ENCODE results near the gene UBTD2.

Gene UBTD2

GRCh38 chr5:172315587-172316493 is 32.3 kb upstream of the UBTD2 start:
- 98% methylated on average over 5 of the region's 11 CpGs for WGBS (ENCODE audit: insufficient coverage)
- Histone ChIP-seq H3K9me3 (ENCODE audit: control extremely low read depth in 1 of 5, control insufficient read depth in 4 of 5, insufficient read depth in 2 of 5, low read depth in 1 of 5, low read length in 4 of 5) (no peaks in the 10 kb centered on the region), H3K27me3 (replicated peaks in 2 of 5; ENCODE audit: control insufficient read depth in 4 of 5, insufficient read depth in 5 of 5, low read length in 4 of 5) (no peaks in the 10 kb centered on the region), H3K4me3 (ENCODE audit: control insufficient read depth in 1 of 7, extremely low read depth in 1 of 7, insufficient read depth in 4 of 7, low read depth in 2 of 7, low read length in 6 of 7) (no peak overlapping the region), H3K36me3 (ENCODE audit: control insufficient read depth in 4 of 4, insufficient read depth in 4 of 4, low read length in 3 of 4) (no peaks in the 10 kb centered on the region), H3K27ac (ENCODE audit: insufficient read depth in 1 of 2, low read depth in 1 of 2, low read length in 2 of 2, poor library complexity in 1 of 2, severe bottlenecking in 2 of 2) (no peak overlapping the region), H3K4me1 (ENCODE audit: control extremely low read depth in 1 of 4, control insufficient read depth in 4 of 4, insufficient read depth in 4 of 4, low read length in 3 of 4) (no peaks in the 10 kb centered on the region)
- POLR2A ChIA-PET, result no interaction called here
- DNase-seq, result no peak
- CTCF ChIA-PET, result no interaction called here

- Histone ChIP-seq H3K27ac (ENCODE audit: insufficient read depth in 1 of 2, low read depth in 1 of 2, low read length in 2 of 2, poor library complexity in 1 of 2, severe bottlenecking in 2 of 2) (no peak overlapping the region), H3K27me3 (replicated peaks in 2 of 5; ENCODE audit: control insufficient read depth in 4 of 5, insufficient read depth in 5 of 5, low read length in 4 of 5) (no peaks in the 10 kb centered on the region), H3K9me3 (ENCODE audit: control extremely low read depth in 1 of 5, control insufficient read depth in 4 of 5, insufficient read depth in 2 of 5, low read depth in 1 of 5, low read length in 4 of 5) (no peaks in the 10 kb centered on the region), H3K36me3 (ENCODE audit: control insufficient read depth in 4 of 4, insufficient read depth in 4 of 4, low read length in 3 of 4) (no peaks in the 10 kb centered on the region), H3K4me1 (ENCODE audit: control extremely low read depth in 1 of 4, control insufficient read depth in 4 of 4, insufficient read depth in 4 of 4, low read length in 3 of 4) (no peaks in the 10 kb centered on the region), H3K4me3 (ENCODE audit: control insufficient read depth in 1 of 7, extremely low read depth in 1 of 7, insufficient read depth in 4 of 7, low read depth in 2 of 7, low read length in 6 of 7) (no peak overlapping the region)
- ChIA-PET POLR2A (no interaction called here), CTCF (no interaction called here)
- WGBS (ENCODE audit: insufficient coverage), result 79% methylated on average over 4 of the region's 4 CpGs
- no peak for DNase-seq
Measured at GRCh38 chr5:172313915-172314314, 30.4 kb upstream of the UBTD2 start.

- Histone ChIP-seq H3K9me3 (ENCODE audit: control extremely low read depth in 1 of 5, control insufficient read depth in 4 of 5, insufficient read depth in 2 of 5, low read depth in 1 of 5, low read length in 4 of 5) (no peaks in the 10 kb centered on the region), H3K4me1 (ENCODE audit: control extremely low read depth in 1 of 4, control insufficient read depth in 4 of 4, insufficient read depth in 4 of 4, low read length in 3 of 4) (no peaks in the 10 kb centered on the region), H3K36me3 (ENCODE audit: control insufficient read depth in 4 of 4, insufficient read depth in 4 of 4, low read length in 3 of 4) (no peaks in the 10 kb centered on the region), H3K27ac (ENCODE audit: insufficient read depth in 1 of 2, low read depth in 1 of 2, low read length in 2 of 2, poor library complexity in 1 of 2, severe bottlenecking in 2 of 2) (no peak overlapping the region), H3K27me3 (replicated peaks in 2 of 5; ENCODE audit: control insufficient read depth in 4 of 5, insufficient read depth in 5 of 5, low read length in 4 of 5) (no peaks in the 10 kb centered on the region), H3K4me3 (ENCODE audit: control insufficient read depth in 1 of 7, extremely low read depth in 1 of 7, insufficient read depth in 4 of 7, low read depth in 2 of 7, low read length in 6 of 7) (no peak overlapping the region)
- DNase-seq, result no peak
- CTCF ChIA-PET, result no interaction called here
- POLR2A ChIA-PET, result no interaction called here
- no CpG with 5 or more reads among the region's 1 CpG for whole genome bisulfite sequencing (ENCODE audit: insufficient coverage)
Measured at GRCh38 chr5:172312286-172312685, 28.7 kb upstream of the UBTD2 start.

GRCh38 chr5:172311605-172312004 is 28.0 kb upstream of the UBTD2 start:
- Histone ChIP-seq H3K4me1 (ENCODE audit: control extremely low read depth in 1 of 4, control insufficient read depth in 4 of 4, insufficient read depth in 4 of 4, low read length in 3 of 4) (no peaks in the 10 kb centered on the region), H3K27ac (ENCODE audit: insufficient read depth in 1 of 2, low read depth in 1 of 2, low read length in 2 of 2, poor library complexity in 1 of 2, severe bottlenecking in 2 of 2) (no peak overlapping the region), H3K4me3 (ENCODE audit: control insufficient read depth in 1 of 7, extremely low read depth in 1 of 7, insufficient read depth in 4 of 7, low read depth in 2 of 7, low read length in 6 of 7) (no peak overlapping the region), H3K27me3 (replicated peaks in 2 of 5; ENCODE audit: control insufficient read depth in 4 of 5, insufficient read depth in 5 of 5, low read length in 4 of 5) (no peaks in the 10 kb centered on the region), H3K9me3 (ENCODE audit: control extremely low read depth in 1 of 5, control insufficient read depth in 4 of 5, insufficient read depth in 2 of 5, low read depth in 1 of 5, low read length in 4 of 5) (no peaks in the 10 kb centered on the region), H3K36me3 (ENCODE audit: control insufficient read depth in 4 of 4, insufficient read depth in 4 of 4, low read length in 3 of 4) (no peaks in the 10 kb centered on the region)
- WGBS (ENCODE audit: insufficient coverage), result 100% methylated on average over 1 of the region's 4 CpGs
- CTCF ChIA-PET, result no interaction called here
- no peak for DNase-seq
- POLR2A ChIA-PET, result no interaction called here

GRCh38 chr5:172311026-172311425 is 27.5 kb upstream of the UBTD2 start:
- no peak for DNase-seq
- Histone ChIP-seq H3K27me3 (replicated peaks in 2 of 5; ENCODE audit: control insufficient read depth in 4 of 5, insufficient read depth in 5 of 5, low read length in 4 of 5) (no peaks in the 10 kb centered on the region), H3K4me1 (ENCODE audit: control extremely low read depth in 1 of 4, control insufficient read depth in 4 of 4, insufficient read depth in 4 of 4, low read length in 3 of 4) (no peaks in the 10 kb centered on the region), H3K4me3 (ENCODE audit: control insufficient read depth in 1 of 7, extremely low read depth in 1 of 7, insufficient read depth in 4 of 7, low read depth in 2 of 7, low read length in 6 of 7) (no peak overlapping the region), H3K27ac (ENCODE audit: insufficient read depth in 1 of 2, low read depth in 1 of 2, low read length in 2 of 2, poor library complexity in 1 of 2, severe bottlenecking in 2 of 2) (no peak overlapping the region), H3K36me3 (ENCODE audit: control insufficient read depth in 4 of 4, insufficient read depth in 4 of 4, low read length in 3 of 4) (no peaks in the 10 kb centered on the region), H3K9me3 (ENCODE audit: control extremely low read depth in 1 of 5, control insufficient read depth in 4 of 5, insufficient read depth in 2 of 5, low read depth in 1 of 5, low read length in 4 of 5) (no peaks in the 10 kb centered on the region)
- ChIA-PET CTCF (no interaction called here), POLR2A (no interaction called here)
- WGBS (ENCODE audit: insufficient coverage), result 96% methylated on average over 5 of the region's 7 CpGs

GRCh38 chr5:172305380-172305779 is 21.8 kb upstream of the UBTD2 start:
- CTCF ChIA-PET, result no interaction called here

GRCh38 chr5:172303572-172304335 is 20.2 kb upstream of the UBTD2 start:
- POLR2A ChIA-PET, result no interaction called here
- H3K9me3 ChIP-seq (ENCODE audit: control extremely low read depth in 1 of 5, control insufficient read depth in 4 of 5, insufficient read depth in 2 of 5, low read depth in 1 of 5, low read length in 4 of 5), result peaks cover 0 to 6% (median 0%) of the 10 kb centered on the region in 5 experiments
- 100% methylated on average over 1 of the region's 3 CpGs for WGBS (ENCODE audit: insufficient coverage)
- H3K27me3 ChIP-seq (replicated peaks in 2 of 5; ENCODE audit: control insufficient read depth in 4 of 5, insufficient read depth in 5 of 5, low read length in 4 of 5), result no peaks in the 10 kb centered on the region
- H3K27ac ChIP-seq (ENCODE audit: insufficient read depth in 1 of 2, low read depth in 1 of 2, low read length in 2 of 2, poor library complexity in 1 of 2, severe bottlenecking in 2 of 2), result no peak overlapping the region
- no peaks in the 10 kb centered on the region for H3K36me3 ChIP-seq (ENCODE audit: control insufficient read depth in 4 of 4, insufficient read depth in 4 of 4, low read length in 3 of 4)
- H3K4me3 ChIP-seq (ENCODE audit: control insufficient read depth in 1 of 7, extremely low read depth in 1 of 7, insufficient read depth in 4 of 7, low read depth in 2 of 7, low read length in 6 of 7), result no peak overlapping the region
- no peaks in the 10 kb centered on the region for H3K4me1 ChIP-seq (ENCODE audit: control extremely low read depth in 1 of 4, control insufficient read depth in 4 of 4, insufficient read depth in 4 of 4, low read length in 3 of 4)
- no peak for DNase-seq
- CTCF ChIA-PET, result interaction anchor here (1.9 kb wide), 1 partner anchor 10 kb away, joined by 5 read pairs; no protein-coding TSS in a partner anchor

More at GRCh38 chr5:172305380-172305779, 21.8 kb upstream of the UBTD2 start:
- Histone ChIP-seq H3K9me3 (ENCODE audit: control extremely low read depth in 1 of 5, control insufficient read depth in 4 of 5, insufficient read depth in 2 of 5, low read depth in 1 of 5, low read length in 4 of 5) (peaks cover 0 to 6% (median 0%) of the 10 kb centered on the region in 5 experiments), H3K27me3 (replicated peaks in 2 of 5; ENCODE audit: control insufficient read depth in 4 of 5, insufficient read depth in 5 of 5, low read length in 4 of 5) (no peaks in the 10 kb centered on the region), H3K4me3 (ENCODE audit: control insufficient read depth in 1 of 7, extremely low read depth in 1 of 7, insufficient read depth in 4 of 7, low read depth in 2 of 7, low read length in 6 of 7) (no peak overlapping the region), H3K36me3 (ENCODE audit: control insufficient read depth in 4 of 4, insufficient read depth in 4 of 4, low read length in 3 of 4) (no peaks in the 10 kb centered on the region), H3K4me1 (ENCODE audit: control extremely low read depth in 1 of 4, control insufficient read depth in 4 of 4, insufficient read depth in 4 of 4, low read length in 3 of 4) (no peaks in the 10 kb centered on the region), H3K27ac (ENCODE audit: insufficient read depth in 1 of 2, low read depth in 1 of 2, low read length in 2 of 2, poor library complexity in 1 of 2, severe bottlenecking in 2 of 2) (no peak overlapping the region)
- DNase-seq, result no peak
- whole genome bisulfite sequencing (ENCODE audit: insufficient coverage), result 100% methylated on average over 1 of the region's 2 CpGs
- POLR2A ChIA-PET, result no interaction called here

Data from common myeloid progenitor, CD34-positive (primary cell).